GM18868 (cell line): ENCODE data around the gene C19orf73.

ENCODE experiments used
- ATAC-seq: cut with Tn5 transposase; IDR thresholded peaks from one replicate; pipeline ENCODE4 v1.9.1; 2021; ENCODE audit warnings: mild to moderate bottlenecking, moderate library complexity; ENCODE audit not compliant: unreplicated experiment

Gene C19orf73

GRCh38 chr19:49070416-49070815, 48.5 kb downstream of the C19orf73 start:
- no peak for ATAC-seq

- no peak for ATAC-seq
Observed at GRCh38 chr19:49069026-49069425, 49.9 kb downstream of the C19orf73 start.
